Measurements from ENCODE around the gene ARRB1.

GRCh38 chr11:75285776-75286360 is 65.6 kb downstream of the ARRB1 start:
- TF ChIP-seq, protein P1, sequence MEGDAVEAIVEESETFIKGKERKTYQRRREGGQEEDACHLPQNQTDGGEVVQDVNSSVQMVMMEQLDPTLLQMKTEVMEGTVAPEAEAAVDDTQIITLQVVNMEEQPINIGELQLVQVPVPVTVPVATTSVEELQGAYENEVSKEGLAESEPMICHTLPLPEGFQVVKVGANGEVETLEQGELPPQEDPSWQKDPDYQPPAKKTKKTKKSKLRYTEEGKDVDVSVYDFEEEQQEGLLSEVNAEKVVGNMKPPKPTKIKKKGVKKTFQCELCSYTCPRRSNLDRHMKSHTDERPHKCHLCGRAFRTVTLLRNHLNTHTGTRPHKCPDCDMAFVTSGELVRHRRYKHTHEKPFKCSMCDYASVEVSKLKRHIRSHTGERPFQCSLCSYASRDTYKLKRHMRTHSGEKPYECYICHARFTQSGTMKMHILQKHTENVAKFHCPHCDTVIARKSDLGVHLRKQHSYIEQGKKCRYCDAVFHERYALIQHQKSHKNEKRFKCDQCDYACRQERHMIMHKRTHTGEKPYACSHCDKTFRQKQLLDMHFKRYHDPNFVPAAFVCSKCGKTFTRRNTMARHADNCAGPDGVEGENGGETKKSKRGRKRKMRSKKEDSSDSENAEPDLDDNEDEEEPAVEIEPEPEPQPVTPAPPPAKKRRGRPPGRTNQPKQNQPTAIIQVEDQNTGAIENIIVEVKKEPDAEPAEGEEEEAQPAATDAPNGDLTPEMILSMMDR (IDR thresholded peaks at IDR 0.05; ENCODE audit: low read depth, low read length) = no peak
- no peak for TF ChIP-seq EZH2phosphoT487 (IDR thresholded peaks at IDR 0.05; ENCODE audit: low read depth)

Measured in OCI-LY3 (cell line).